ENCODE measurements around the gene ZNF296.
"Not testable (repeated sequence)": the region's sequence is repeated elsewhere in the genome, so short reads cannot be mapped to it uniquely, and the experiment has no call there.

ZNF296 gene

DNA sequence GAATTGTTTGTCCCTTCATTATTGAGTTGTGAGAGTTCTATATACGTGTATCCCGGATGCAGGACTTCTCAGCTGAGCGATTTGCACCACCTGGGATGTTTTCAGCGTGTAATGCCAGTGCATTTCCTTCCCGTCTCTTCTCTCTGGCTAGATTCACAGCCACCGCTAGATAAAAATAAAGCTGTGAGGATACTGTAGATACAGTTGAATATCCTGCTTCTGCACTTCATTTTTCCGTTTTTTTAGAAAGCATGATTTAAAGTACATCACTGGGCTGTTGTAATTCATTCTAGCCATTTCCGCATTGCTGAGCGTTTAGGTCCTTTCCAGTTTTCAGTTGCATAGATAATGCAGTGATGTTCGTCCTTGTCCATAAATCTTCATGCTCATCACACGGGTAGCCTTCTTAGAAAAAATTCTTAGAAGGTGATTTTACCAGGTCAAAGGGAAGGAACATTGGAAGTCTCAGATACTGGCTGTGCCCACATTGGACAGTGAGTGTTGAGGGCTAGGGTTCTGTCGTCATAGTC, 31.4 kb upstream of the ZNF296 start:
- TF ChIP-seq, protein P1, sequence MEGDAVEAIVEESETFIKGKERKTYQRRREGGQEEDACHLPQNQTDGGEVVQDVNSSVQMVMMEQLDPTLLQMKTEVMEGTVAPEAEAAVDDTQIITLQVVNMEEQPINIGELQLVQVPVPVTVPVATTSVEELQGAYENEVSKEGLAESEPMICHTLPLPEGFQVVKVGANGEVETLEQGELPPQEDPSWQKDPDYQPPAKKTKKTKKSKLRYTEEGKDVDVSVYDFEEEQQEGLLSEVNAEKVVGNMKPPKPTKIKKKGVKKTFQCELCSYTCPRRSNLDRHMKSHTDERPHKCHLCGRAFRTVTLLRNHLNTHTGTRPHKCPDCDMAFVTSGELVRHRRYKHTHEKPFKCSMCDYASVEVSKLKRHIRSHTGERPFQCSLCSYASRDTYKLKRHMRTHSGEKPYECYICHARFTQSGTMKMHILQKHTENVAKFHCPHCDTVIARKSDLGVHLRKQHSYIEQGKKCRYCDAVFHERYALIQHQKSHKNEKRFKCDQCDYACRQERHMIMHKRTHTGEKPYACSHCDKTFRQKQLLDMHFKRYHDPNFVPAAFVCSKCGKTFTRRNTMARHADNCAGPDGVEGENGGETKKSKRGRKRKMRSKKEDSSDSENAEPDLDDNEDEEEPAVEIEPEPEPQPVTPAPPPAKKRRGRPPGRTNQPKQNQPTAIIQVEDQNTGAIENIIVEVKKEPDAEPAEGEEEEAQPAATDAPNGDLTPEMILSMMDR (IDR thresholded peaks at IDR 0.05; ENCODE audit: insufficient read depth, low read length, poor library complexity, severe bottlenecking), result no peak
- TF ChIP-seq EZH2phosphoT487 (conservative IDR thresholded peaks at IDR 0.05; ENCODE audit: low read length), result no peak
- no peaks in the 10 kb centered on the region for H3K36me3 ChIP-seq (ENCODE audit: low read length)
- H2AFZ ChIP-seq (ENCODE audit: low read depth, low read length, severe bottlenecking), result no peak overlapping the region
- no peaks in the 10 kb centered on the region for H3F3A ChIP-seq (ENCODE audit: insufficient read depth)
- no peaks in the 10 kb centered on the region for H3K9me2 ChIP-seq (replicated peaks; ENCODE audit: insufficient read depth, low read length)
- H3K4me2 ChIP-seq (ENCODE audit: low read depth, low read length, poor library complexity, severe bottlenecking), result no peak overlapping the region
- H3K4me3 ChIP-seq (ENCODE audit: insufficient read depth, low read length, poor library complexity, severe bottlenecking), result no peak overlapping the region
- H3K9me3 ChIP-seq (ENCODE audit: insufficient read depth, low read length), result no peaks in the 10 kb centered on the region
- no peak overlapping the region for H3K9ac ChIP-seq (ENCODE audit: low read length)
- H3K27ac ChIP-seq (ENCODE audit: low read depth, low read length), result no peak overlapping the region
- no peaks in the 10 kb centered on the region; the same call in 1 of the 2 replicates for H4K20me1 ChIP-seq (ENCODE audit: low read depth, low read length)
- H3K79me2 ChIP-seq (ENCODE audit: insufficient read depth, low read length), result peaks cover 82% of the 10 kb centered on the region
- H3K27me3 ChIP-seq (ENCODE audit: low read length), result no peaks in the 10 kb centered on the region

DNA sequence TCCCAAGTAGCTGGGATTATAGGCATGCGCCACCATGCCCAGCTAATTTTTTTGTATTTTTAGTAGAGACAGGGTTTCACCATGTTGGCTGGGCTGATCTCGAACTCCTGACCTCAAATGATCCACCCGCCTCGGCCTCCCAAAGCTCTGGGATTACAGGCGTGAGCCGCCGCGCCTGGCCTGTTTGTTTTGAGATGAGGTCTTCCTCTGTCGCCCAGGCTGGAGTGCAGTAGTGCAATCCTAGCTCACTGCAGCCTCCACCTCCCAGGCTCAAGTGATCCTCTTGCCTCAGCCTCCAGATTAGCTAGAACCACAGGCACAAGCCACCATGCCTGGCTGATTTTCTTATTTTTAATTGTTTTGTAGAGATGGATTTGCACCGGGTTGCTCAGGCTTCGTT, 30.1 kb upstream of the ZNF296 start:
- H3K9me2 ChIP-seq (replicated peaks; ENCODE audit: insufficient read depth, low read length); H3K27me3 ChIP-seq (ENCODE audit: low read length); H3K36me3 ChIP-seq (ENCODE audit: low read length); H4K20me1 ChIP-seq (ENCODE audit: low read depth, low read length); H3K4me3 ChIP-seq (ENCODE audit: insufficient read depth, low read length, poor library complexity, severe bottlenecking); H3F3A ChIP-seq (ENCODE audit: insufficient read depth); H3K27ac ChIP-seq (ENCODE audit: low read depth, low read length); H3K9me3 ChIP-seq (ENCODE audit: insufficient read depth, low read length); H3K9ac ChIP-seq (ENCODE audit: low read length); H3K4me2 ChIP-seq (ENCODE audit: low read depth, low read length, poor library complexity, severe bottlenecking); H2AFZ ChIP-seq (ENCODE audit: low read depth, low read length, severe bottlenecking): not testable (repeated sequence)
- peaks cover 81% of the 10 kb centered on the region for H3K79me2 ChIP-seq (ENCODE audit: insufficient read depth, low read length)

DNA sequence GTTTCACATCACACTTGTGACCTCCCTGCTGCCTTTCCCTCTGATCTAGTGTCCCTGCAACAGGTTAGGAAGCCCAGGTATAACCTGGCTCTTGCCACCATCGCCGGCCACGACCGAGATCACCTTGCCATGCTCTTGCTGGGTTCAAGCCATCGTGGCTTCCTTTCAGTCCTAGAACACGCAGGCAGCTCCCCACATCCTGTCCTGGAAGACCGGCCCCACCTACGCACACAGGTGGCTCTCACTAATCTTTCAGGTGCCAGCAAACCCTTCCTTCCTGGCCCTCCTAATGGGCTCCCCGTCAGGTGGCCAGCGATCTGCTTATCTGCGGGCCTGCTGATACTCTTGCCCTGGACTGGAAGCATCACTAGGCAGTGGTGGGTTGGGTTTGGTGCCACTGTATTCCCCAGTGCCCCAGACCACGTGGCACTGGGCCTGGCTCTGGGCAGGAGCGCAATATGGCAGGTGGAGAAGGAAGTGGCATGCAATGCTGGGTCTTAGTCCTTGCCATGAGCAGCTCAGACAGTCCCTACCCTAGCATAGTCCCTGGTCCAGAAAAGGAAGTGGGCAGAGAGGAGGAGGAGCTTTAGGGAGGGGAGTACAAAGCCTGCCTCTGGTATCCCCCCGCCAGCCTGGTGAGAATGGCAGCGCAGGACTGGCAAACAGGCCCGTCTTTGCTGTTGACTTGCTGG, 28.5 kb upstream of the ZNF296 start:
- Histone ChIP-seq H3K9me2 (replicated peaks; ENCODE audit: insufficient read depth, low read length) (no peaks in the 10 kb centered on the region), H3K4me3 (ENCODE audit: insufficient read depth, low read length, poor library complexity, severe bottlenecking) (no peak overlapping the region), H3F3A (ENCODE audit: insufficient read depth) (no peaks in the 10 kb centered on the region), H3K36me3 (ENCODE audit: low read length) (no peaks in the 10 kb centered on the region), H3K27ac (ENCODE audit: low read depth, low read length) (no peak overlapping the region), H3K4me2 (ENCODE audit: low read depth, low read length, poor library complexity, severe bottlenecking) (no peak overlapping the region), H2AFZ (ENCODE audit: low read depth, low read length, severe bottlenecking) (no peak overlapping the region), H3K9ac (ENCODE audit: low read length) (no peak overlapping the region), H3K9me3 (ENCODE audit: insufficient read depth, low read length) (no peaks in the 10 kb centered on the region), H3K27me3 (ENCODE audit: low read length) (no peaks in the 10 kb centered on the region), H3K79me2 (ENCODE audit: insufficient read depth, low read length) (peaks cover 85% of the 10 kb centered on the region), H4K20me1 (ENCODE audit: low read depth, low read length) (no peaks in the 10 kb centered on the region; the same call in 1 of the 2 replicates)
- TF ChIP-seq, protein P1 (IDR thresholded peaks at IDR 0.05; ENCODE audit: insufficient read depth, low read length, poor library complexity, severe bottlenecking), result no peak
- no peak for TF ChIP-seq EZH2phosphoT487 (conservative IDR thresholded peaks at IDR 0.05; ENCODE audit: low read length)
